Measurements from ENCODE around the gene ELL.
"Not testable (repeated sequence)": the region's sequence is repeated elsewhere in the genome, so short reads cannot be mapped to it uniquely, and the experiment has no call there.

Gene ELL

DNA sequence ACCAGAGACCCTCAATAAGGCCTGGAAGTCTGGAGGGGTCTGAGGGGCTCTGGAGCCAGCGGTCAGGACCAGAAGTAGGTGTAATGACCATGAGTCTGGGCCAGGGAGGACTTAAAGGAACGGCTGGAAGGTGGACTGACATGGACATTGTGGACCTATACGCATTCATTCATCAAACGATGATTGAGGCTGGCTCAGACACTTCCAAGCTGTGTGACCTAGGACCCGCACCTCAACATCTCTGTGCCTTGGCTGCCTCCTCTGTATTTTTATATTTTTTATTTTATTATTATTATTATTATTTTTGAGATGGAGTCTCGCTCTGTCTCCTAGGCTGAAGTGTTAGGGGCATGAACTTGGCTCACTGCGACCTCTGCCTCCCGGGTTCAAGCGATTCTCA is 115.1 kb downstream of the ELL start:
- no peaks in the 10 kb centered on the region for H4K20me1 ChIP-seq (ENCODE audit: insufficient read depth, low read length)
- no peak overlapping the region for H2AFZ ChIP-seq (ENCODE audit: low read depth, low read length)
- H3K4me1 ChIP-seq (ENCODE audit: low read length): peaks cover 37% of the 10 kb centered on the region
- H3K27ac ChIP-seq (ENCODE audit: low read length): no peak overlapping the region
- TF ChIP-seq, protein P1, sequence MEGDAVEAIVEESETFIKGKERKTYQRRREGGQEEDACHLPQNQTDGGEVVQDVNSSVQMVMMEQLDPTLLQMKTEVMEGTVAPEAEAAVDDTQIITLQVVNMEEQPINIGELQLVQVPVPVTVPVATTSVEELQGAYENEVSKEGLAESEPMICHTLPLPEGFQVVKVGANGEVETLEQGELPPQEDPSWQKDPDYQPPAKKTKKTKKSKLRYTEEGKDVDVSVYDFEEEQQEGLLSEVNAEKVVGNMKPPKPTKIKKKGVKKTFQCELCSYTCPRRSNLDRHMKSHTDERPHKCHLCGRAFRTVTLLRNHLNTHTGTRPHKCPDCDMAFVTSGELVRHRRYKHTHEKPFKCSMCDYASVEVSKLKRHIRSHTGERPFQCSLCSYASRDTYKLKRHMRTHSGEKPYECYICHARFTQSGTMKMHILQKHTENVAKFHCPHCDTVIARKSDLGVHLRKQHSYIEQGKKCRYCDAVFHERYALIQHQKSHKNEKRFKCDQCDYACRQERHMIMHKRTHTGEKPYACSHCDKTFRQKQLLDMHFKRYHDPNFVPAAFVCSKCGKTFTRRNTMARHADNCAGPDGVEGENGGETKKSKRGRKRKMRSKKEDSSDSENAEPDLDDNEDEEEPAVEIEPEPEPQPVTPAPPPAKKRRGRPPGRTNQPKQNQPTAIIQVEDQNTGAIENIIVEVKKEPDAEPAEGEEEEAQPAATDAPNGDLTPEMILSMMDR (IDR thresholded peaks at IDR 0.05; ENCODE audit: low read depth, low read length): no peak
- no peak for TF ChIP-seq EZH2phosphoT487 (IDR thresholded peaks at IDR 0.05; ENCODE audit: low read depth)
- H3K79me2 ChIP-seq (ENCODE audit: low read length): no peaks in the 10 kb centered on the region
- H3K36me3 ChIP-seq (replicated peaks; ENCODE audit: low read depth, low read length): no peaks in the 10 kb centered on the region
- H3K9ac ChIP-seq (ENCODE audit: low read length): no peak overlapping the region
- no peak overlapping the region for H3K4me2 ChIP-seq (ENCODE audit: low read length)
- peaks cover 10% of the 10 kb centered on the region for H3K27me3 ChIP-seq (ENCODE audit: low read depth, low read length)
- no peak overlapping the region for H3K4me3 ChIP-seq (ENCODE audit: low read length)
- H3K9me3 ChIP-seq (ENCODE audit: insufficient read depth, low read length): no peaks in the 10 kb centered on the region

DNA sequence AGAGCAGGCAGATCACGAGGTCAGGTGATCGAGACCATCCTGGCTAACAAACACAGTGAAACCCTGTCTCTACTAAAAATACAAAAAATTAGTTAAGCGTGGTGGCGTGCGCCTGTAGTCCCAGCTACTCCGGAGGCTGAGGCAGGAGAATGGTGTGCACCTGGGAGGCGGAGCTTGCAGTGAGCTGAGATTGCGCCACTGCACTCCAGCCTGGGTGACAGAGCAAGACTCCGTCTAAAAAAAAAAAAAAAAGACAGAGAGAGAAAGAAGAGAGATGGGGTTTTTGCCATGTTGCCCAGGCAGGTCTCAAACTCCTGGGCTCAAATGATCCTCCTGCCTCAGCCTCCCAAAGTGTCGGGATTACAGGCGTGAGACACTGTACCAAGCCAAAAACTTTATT is 116.1 kb downstream of the ELL start:
- H2AFZ ChIP-seq (ENCODE audit: low read depth, low read length); H3K9me3 ChIP-seq (ENCODE audit: insufficient read depth, low read length); H3K36me3 ChIP-seq (replicated peaks; ENCODE audit: low read depth, low read length); H3K4me3 ChIP-seq (ENCODE audit: low read length); H3K9ac ChIP-seq (ENCODE audit: low read length); H3K79me2 ChIP-seq (ENCODE audit: low read length); H3K27me3 ChIP-seq (ENCODE audit: low read depth, low read length); H3K4me2 ChIP-seq (ENCODE audit: low read length); H3K27ac ChIP-seq (ENCODE audit: low read length); H4K20me1 ChIP-seq (ENCODE audit: insufficient read depth, low read length): not testable (repeated sequence)
- H3K4me1 ChIP-seq (ENCODE audit: low read length): peaks cover 45% of the 10 kb centered on the region

DNA sequence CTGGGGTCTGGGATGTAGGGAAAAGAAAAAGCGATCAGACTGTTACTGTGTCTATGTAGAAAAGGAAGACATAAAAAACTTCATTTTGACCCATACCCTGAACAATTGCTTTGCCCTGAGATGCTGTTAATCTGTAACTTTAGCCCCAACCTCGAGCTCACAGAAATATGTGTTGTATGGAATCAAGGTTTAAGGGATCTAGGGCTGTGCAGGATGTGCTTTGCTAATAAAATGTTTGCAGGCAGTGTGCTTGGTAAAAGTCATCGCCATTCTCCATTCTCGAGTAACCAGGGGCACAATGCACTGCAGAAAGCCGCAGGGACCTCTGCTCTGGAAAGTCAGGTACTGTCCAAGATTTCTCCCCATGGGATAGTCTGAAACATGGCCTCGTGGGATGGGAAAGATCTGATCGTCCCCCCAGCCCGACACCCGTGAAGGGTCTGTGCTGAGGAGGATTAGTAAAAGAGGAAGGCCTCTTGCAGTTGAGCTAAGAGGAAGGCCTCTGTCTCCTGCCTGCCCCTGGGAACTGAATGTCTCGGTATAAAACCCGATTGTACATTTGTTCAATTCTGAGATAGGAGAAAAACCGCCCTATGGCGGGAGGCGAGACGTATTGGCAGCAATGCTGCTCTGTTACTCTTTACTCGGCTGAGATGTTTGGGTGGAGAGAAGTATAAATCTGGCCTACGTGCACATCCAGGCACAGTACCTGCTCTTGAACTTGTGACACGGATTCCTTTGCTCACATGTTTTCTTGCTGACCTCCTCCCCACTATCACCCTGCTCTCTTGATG is 119.2 kb downstream of the ELL start:
- H3K4me2 ChIP-seq (ENCODE audit: low read length): peak overlapping the region; percentile 89
- peaks cover 51% of the 10 kb centered on the region for H3K4me1 ChIP-seq (ENCODE audit: low read length)
- H3K79me2 ChIP-seq (ENCODE audit: low read length); H3K36me3 ChIP-seq (replicated peaks; ENCODE audit: low read depth, low read length); H3K27me3 ChIP-seq (ENCODE audit: low read depth, low read length); H4K20me1 ChIP-seq (ENCODE audit: insufficient read depth, low read length); H3K9me3 ChIP-seq (ENCODE audit: insufficient read depth, low read length): not testable (repeated sequence)
- H3K9ac ChIP-seq (ENCODE audit: low read length): peak overlapping the region; percentile 89
- peak overlapping the region; percentile 76 for H3K4me3 ChIP-seq (ENCODE audit: low read length)
- H3K27ac ChIP-seq (ENCODE audit: low read length): peak overlapping the region; percentile 80
- peak overlapping the region; percentile 7; the same call in 1 of the 2 replicates for H2AFZ ChIP-seq (ENCODE audit: low read depth, low read length)

DNA sequence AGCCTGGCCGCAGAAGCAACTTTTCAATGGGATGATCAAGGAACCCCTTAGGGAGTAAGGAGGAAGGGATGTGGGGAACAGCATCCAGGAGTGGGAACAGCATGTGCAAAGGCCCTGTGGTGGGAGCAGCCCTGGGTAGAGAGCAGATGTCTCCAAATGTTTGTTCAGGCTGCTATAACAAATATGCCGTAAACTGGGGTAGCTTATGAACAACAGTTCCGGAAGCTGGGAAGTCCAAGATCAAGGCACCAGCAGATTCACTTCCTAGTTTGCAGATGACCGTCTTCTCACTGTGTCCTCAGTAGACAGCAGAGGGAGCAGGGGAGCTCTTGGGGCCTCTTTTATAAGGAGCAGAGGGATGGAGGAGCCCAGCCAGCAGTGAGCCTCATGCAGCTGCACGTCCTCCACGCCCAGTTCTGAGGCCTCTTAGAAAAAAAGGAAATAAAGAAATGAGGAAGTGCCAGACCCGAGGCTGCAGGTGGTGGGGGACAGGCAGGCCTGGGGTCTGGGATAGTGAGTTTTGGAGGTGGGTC is 120.2 kb downstream of the ELL start:
- no peaks in the 10 kb centered on the region for H3K36me3 ChIP-seq (replicated peaks; ENCODE audit: low read depth, low read length)
- H3K9ac ChIP-seq (ENCODE audit: low read length): peak overlapping the region; percentile 89
- H3K27ac ChIP-seq (ENCODE audit: low read length): peak overlapping the region; percentile 80
- no peaks in the 10 kb centered on the region for H4K20me1 ChIP-seq (ENCODE audit: insufficient read depth, low read length)
- H2AFZ ChIP-seq (ENCODE audit: low read depth, low read length): no peak overlapping the region; the same call in 1 of the 2 replicates
- H3K4me3 ChIP-seq (ENCODE audit: low read length): peak overlapping the region; percentile 76
- H3K27me3 ChIP-seq (ENCODE audit: low read depth, low read length): no peaks in the 10 kb centered on the region; the same call in 1 of the 2 replicates
- H3K9me3 ChIP-seq (ENCODE audit: insufficient read depth, low read length): no peaks in the 10 kb centered on the region
- TF ChIP-seq, protein P1 (IDR thresholded peaks at IDR 0.05; ENCODE audit: low read depth, low read length): peak; percentile 47
- no peak for TF ChIP-seq EZH2phosphoT487 (IDR thresholded peaks at IDR 0.05; ENCODE audit: low read depth)
- H3K4me2 ChIP-seq (ENCODE audit: low read length): peak overlapping the region; percentile 89
- H3K79me2 ChIP-seq (ENCODE audit: low read length): no peaks in the 10 kb centered on the region
- peaks cover 55% of the 10 kb centered on the region for H3K4me1 ChIP-seq (ENCODE audit: low read length)

DNA sequence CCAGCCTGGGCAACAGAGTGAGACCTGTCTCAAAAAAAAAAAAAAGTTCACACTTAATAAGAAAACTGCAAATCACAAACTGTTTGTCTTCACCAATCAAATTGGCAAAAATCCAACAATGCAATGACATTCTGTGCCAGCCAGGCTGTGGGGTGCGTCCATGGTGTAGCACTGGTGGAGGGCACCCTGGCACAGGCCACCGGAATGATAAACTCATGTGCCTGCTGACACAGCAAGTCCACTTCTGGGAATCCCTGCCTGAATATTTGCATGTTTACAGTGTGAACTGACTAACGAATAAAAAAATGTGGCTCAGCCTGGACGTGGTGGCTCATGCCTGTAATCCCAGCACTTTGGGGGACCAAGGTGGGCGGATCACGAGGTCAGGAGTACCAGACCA is 122.9 kb downstream of the ELL start:
- Histone ChIP-seq H3K4me1 (ENCODE audit: low read length) (peaks cover 56% of the 10 kb centered on the region), H3K27me3 (ENCODE audit: low read depth, low read length) (no peaks in the 10 kb centered on the region; the same call in 1 of the 2 replicates), H3K4me2 (ENCODE audit: low read length) (peak overlapping the region; percentile 8), H3K4me3 (ENCODE audit: low read length) (no peak overlapping the region), H4K20me1 (ENCODE audit: insufficient read depth, low read length) (no peaks in the 10 kb centered on the region), H3K27ac (ENCODE audit: low read length) (no peak overlapping the region), H3K9ac (ENCODE audit: low read length) (no peak overlapping the region), H3K36me3 (replicated peaks; ENCODE audit: low read depth, low read length) (no peaks in the 10 kb centered on the region), H3K79me2 (ENCODE audit: low read length) (no peaks in the 10 kb centered on the region), H2AFZ (ENCODE audit: low read depth, low read length) (no peak overlapping the region), H3K9me3 (ENCODE audit: insufficient read depth, low read length) (no peaks in the 10 kb centered on the region)
- no peak for TF ChIP-seq EZH2phosphoT487 (IDR thresholded peaks at IDR 0.05; ENCODE audit: low read depth)
- TF ChIP-seq, protein P1 (IDR thresholded peaks at IDR 0.05; ENCODE audit: low read depth, low read length): no peak
